GM13976 (cell line): ENCODE measurements around the gene PIM2.

Experiments
- DNase-seq: peaks from one replicate; pipeline ENCODE4 v3.0.0; 2012; ENCODE audit warnings: low spot score
- CTCF ChIP-seq: IDR thresholded peaks from 2 replicates; pipeline ENCODE4 v1.5.1; 2012; ENCODE audit warnings: borderline replicate concordance, mild to moderate bottlenecking; ENCODE audit not compliant: insufficient read depth; ENCODE audit errors: extremely low read depth, missing control alignments, control extremely low read depth
- in situ Hi-C: fragments of 300-500 bp; cut with MboI; formaldehyde crosslinking; loops from one replicate; pipeline ENCODE4 v1.12.0; 2022; ENCODE audit warnings: low sequenced_read_pairs, mixed read lengths, inconsistent platforms; ENCODE audit not compliant: unreplicated experiment

Gene PIM2

GRCh38 chrX:48942895-48943294 lies 24.1 kb upstream of the PIM2 start:
- in situ Hi-C loops = no loop called here
- no peak for TF ChIP-seq CTCF
- no peak for DNase-seq

- in situ Hi-C loops = no loop called here
- no peak for DNase-seq
- no peak for TF ChIP-seq CTCF
These were observed 21.7 kb upstream of the PIM2 start for GRCh38 chrX:48940404-48940955.

GRCh38 chrX:48939524-48940228 lies 20.9 kb upstream of the PIM2 start:
- TF ChIP-seq CTCF = no peak
- in situ Hi-C loops = no loop called here
- no peak for DNase-seq

GRCh38 chrX:48938721-48939425 lies 20.0 kb upstream of the PIM2 start:
- DNase-seq = peak; percentile 53
- no peak for TF ChIP-seq CTCF
- in situ Hi-C loops = no loop called here

- peak; percentile 70 for DNase-seq
- peak; percentile 39 for TF ChIP-seq CTCF
- in situ Hi-C loops = no loop called here
These were observed 18.5 kb upstream of the PIM2 start for GRCh38 chrX:48937054-48937907.

GRCh38 chrX:48936429-48937053 lies 17.7 kb upstream of the PIM2 start:
- in situ Hi-C loops = no loop called here
- no peak for DNase-seq

More at GRCh38 chrX:48936429-48937053, 17.7 kb upstream of the PIM2 start:
- no peak for TF ChIP-seq CTCF
